GM19043 (cell line): Measurements from ENCODE around the gene SLC25A52.
A peak's percentile ranks its signal among the peaks of the same experiment; 100 is the strongest.
"Not testable (repeated sequence)": the region's sequence is repeated elsewhere in the genome, so short reads cannot be mapped to it uniquely, and the experiment has no call there.

ENCODE experiments used
- ATAC-seq: cut with Tn5 transposase; IDR thresholded peaks from one replicate; pipeline ENCODE4 v1.9.1; 2021; ENCODE audit warnings: low read depth; ENCODE audit not compliant: unreplicated experiment

The SLC25A52 gene

GRCh38 chr18:31760695-31761094 is at the start of gene SLC25A52:
SLC25A52 (minus strand) TSS chr18:31760880; CDS start chr18:31760661, 219 bp downstream.
- no peak for ATAC-seq

GRCh38 chr18:31809049-31809448 is 48.4 kb upstream of the SLC25A52 start:
- ATAC-seq: not testable (repeated sequence)

GRCh38 chr18:31801078-31801477 is 40.4 kb upstream of the SLC25A52 start:
- no peak for ATAC-seq

- ATAC-seq: not testable (repeated sequence)
Observed at GRCh38 chr18:31799257-31799656, 38.6 kb upstream of the SLC25A52 start.

- no peak for ATAC-seq
Observed at GRCh38 chr18:31798399-31798798, 37.7 kb upstream of the SLC25A52 start.

GRCh38 chr18:31795747-31796146 is 35.1 kb upstream of the SLC25A52 start:
- ATAC-seq: no peak

- no peak for ATAC-seq
Observed at GRCh38 chr18:31793531-31793930, 32.9 kb upstream of the SLC25A52 start.

GRCh38 chr18:31792580-31792911 is 31.9 kb upstream of the SLC25A52 start:
- ATAC-seq: no peak

GRCh38 chr18:31791817-31792579 is 31.3 kb upstream of the SLC25A52 start:
- peak; percentile 97 for ATAC-seq

GRCh38 chr18:31789409-31789808 is 28.7 kb upstream of the SLC25A52 start:
- ATAC-seq: no peak

GRCh38 chr18:31783059-31783458 is 22.4 kb upstream of the SLC25A52 start:
- no peak for ATAC-seq

GRCh38 chr18:31778391-31778950 is 17.8 kb upstream of the SLC25A52 start:
- no peak for ATAC-seq

GRCh38 chr18:31776093-31776492 is 15.4 kb upstream of the SLC25A52 start:
- ATAC-seq: no peak

GRCh38 chr18:31774962-31775361 is 14.3 kb upstream of the SLC25A52 start:
- no peak for ATAC-seq

- ATAC-seq: no peak
Observed at GRCh38 chr18:31774477-31774785, 13.8 kb upstream of the SLC25A52 start.

GRCh38 chr18:31773774-31774476 is 13.2 kb upstream of the SLC25A52 start:
- ATAC-seq: no peak

- ATAC-seq: no peak
Observed at GRCh38 chr18:31772699-31773098, 12.0 kb upstream of the SLC25A52 start.

GRCh38 chr18:31750273-31750672 is 10.4 kb downstream of the SLC25A52 start:
- ATAC-seq: no peak

- ATAC-seq: no peak
Observed at GRCh38 chr18:31746396-31746795, 14.3 kb downstream of the SLC25A52 start.

GRCh38 chr18:31744321-31745067 is 16.2 kb downstream of the SLC25A52 start:
- ATAC-seq: no peak

- not testable (repeated sequence) for ATAC-seq
Observed at GRCh38 chr18:31743600-31743999, 17.1 kb downstream of the SLC25A52 start.
